Hematopoietic multipotent progenitor cell treated with erythropoietin and hydrocortisone succinate and interleukin-3 and kit ligand, for 6 days (in vitro differentiated cells): ENCODE data around the gene NLRP6.
"Not testable (repeated sequence)": the region's sequence is repeated elsewhere in the genome, so short reads cannot be mapped to it uniquely, and the experiment has no call there.

ENCODE experiments used
- DNase-seq: peaks from one replicate; pipeline ENCODE4 v3.0.0-alpha.2; 2015

The NLRP6 gene

GRCh38 chr11:309979-310572, 31.9 kb downstream of the NLRP6 start:
- DNase-seq: not testable (repeated sequence)

- DNase-seq: not testable (repeated sequence)
Observed at GRCh38 chr11:311013-311748, 33.0 kb downstream of the NLRP6 start.

DNA sequence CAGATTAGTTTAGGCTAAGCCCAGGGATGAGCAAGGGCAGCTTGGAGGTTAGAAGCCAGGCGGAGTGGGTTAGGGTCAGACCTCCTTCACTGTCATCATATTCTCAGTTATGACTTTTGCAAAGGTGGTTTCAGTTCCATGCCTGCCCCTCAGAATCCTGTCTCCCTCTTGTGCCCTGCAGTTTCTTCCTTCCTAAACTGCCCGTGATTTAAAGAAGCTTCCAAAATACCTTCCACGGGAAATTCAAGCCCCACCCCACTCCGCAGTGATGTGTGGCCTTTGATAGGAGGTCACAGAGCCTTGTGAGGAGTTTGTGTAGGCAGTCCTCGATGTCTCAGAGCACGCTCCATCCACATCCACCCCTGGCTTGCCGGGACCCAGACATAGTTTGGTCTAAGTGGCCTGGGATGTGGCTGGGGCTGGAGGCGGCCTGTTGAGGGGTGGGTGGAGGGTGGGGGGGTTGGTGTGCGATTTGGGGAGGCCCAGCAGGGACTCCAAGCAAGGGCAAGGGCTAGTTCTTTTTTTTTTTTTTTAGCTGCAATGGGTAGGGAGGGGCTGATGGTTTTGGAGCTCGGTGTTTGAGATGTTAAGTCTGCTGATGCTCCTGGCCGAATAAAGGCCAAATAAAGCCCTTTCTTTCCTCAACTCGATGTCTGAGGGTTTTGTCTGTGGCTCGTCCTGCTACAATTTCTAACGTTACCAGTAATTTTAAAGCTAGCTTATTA, 34.0 kb downstream of the NLRP6 start:
- no peak for DNase-seq

DNA sequence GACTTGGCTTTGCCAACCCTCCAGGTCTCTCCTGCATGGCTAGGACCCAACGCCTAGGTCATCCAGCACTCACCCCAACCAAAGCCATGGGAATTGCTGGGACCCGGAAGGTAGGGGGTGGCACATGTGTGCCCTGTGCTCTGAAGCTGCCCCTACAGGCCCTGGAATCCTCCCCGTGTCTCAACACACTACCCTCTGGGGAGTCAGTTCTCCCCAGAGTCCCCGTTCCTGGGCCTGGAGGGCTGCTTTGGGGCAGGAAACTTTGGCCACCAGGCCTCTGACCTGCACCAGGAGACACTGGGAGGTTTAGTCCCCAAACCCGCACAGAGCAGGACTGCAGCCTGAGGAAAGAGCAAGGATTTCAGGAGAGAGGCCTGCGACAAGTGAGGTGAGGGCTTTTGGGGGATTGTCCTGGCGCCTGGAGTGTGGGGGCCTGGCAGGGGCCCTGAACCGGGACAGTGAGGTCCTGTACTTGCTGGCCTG, 35.1 kb downstream of the NLRP6 start:
- no peak for DNase-seq

DNA sequence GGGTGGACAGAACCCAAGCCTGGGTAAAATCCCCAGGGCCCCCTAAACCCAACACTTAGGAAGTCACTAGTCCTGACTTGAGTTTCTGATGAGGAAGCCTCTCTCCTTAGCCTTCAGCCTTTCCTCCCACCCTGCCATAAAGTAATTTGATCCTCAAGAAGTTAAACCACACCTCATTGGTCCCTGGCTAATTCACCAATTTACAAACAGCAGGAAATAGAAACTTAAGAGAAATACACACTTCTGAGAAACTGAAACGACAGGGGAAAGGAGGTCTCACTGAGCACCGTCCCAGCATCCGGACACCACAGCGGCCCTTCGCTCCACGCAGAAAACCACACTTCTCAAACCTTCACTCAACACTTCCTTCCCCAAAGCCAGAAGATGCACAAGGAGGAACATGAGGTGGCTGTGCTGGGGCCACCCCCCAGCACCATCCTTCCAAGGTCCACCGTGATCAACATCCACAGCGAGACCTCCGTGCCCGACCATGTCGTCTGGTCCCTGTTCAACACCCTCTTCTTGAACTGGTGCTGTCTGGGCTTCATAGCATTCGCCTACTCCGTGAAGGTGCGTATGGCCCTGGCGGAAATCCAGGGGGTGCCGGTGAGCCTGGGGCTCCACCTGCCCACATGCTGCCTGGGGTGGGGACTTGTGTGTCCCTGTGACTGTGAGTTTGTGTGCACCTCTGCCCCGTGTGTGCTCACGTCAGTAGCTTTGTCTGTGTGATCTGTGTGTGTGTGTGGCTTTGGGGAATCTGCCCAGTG, 35.8 kb downstream of the NLRP6 start, which contains the start of gene IFITM1:
Gene IFITM1 (plus strand): TSS at position 254 of the 767 bp plus-strand sequence. CDS start 131 bp downstream, at position 385.
- peak; percentile 67 for DNase-seq

- not testable (repeated sequence) for DNase-seq
Observed at GRCh38 chr11:314554-314875, 36.3 kb downstream of the NLRP6 start.

GRCh38 chr11:315051-315481, 36.9 kb downstream of the NLRP6 start:
- DNase-seq: no peak

- no peak for DNase-seq
Observed at GRCh38 chr11:315516-315994, 37.3 kb downstream of the NLRP6 start.

DNA sequence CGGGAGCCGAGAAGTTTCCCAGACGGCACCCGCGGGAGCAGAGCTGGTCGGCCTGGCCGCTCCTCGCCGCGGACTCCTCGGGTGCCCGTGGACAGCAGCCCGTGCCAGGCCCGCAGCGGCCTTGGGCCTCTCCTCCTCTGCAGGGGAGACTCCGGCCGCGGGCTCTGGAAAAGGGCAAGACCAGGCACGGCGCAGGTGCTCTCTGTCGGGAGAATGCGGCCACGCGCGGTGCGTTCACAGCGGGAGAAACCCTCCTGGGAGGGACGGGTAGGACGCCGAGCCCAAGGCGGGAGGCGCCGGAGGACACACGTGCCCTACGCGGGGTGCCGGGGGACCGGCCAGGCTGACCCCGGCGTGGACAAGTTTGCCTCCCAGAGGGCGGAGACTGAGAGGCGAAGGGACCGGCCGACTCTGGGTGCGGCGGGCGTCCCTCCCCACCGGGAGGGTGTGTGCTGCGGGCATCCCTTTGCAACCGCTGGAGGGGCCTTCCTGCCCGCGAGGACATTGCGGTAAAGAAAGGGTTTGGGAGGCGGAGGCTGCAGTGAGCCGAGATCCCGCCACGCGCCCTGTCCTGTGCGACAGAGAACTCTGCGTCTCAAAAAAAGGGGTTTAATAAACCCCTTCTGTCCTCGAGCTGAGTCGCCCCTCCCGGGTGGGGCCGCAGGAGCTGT, 38.0 kb downstream of the NLRP6 start:
- DNase-seq: no peak

- DNase-seq: no peak
Observed at GRCh38 chr11:316891-317301, 38.7 kb downstream of the NLRP6 start.

DNA sequence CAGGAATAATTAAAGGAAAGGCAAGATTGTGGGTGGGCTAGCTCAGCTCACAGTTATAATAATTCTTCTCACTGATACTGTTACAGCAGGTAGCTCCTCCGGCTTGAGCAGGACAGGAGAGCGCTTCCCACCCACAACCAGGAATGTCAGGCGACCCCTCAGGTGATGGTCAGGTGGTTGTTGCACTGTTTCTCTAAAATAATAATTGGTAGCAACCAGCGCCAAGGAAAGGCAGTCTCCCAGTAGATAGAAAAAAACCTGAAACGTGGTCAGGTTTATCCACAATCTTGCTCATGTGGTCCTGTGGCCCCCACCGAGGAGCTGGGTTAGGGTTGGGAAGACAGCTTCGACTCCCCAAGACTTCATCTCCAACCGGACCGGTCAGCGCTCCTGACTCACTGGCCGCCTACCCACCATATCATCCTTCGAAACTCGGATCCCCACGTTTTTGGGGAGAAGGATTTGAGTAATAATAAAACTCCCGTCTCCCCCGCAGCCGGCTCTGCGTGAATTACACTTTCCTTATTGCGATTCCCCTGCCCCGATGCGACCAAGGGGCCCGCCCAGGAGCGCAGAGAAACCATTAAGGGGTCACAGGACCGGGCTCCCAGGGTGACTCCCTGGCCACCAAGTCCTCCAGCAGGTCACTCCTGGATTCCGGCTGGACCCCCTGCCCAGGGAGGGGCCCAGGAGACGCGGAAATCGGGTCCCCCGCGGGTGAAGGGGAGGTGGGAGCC, 39.6 kb downstream of the NLRP6 start:
- not testable (repeated sequence) for DNase-seq

DNA sequence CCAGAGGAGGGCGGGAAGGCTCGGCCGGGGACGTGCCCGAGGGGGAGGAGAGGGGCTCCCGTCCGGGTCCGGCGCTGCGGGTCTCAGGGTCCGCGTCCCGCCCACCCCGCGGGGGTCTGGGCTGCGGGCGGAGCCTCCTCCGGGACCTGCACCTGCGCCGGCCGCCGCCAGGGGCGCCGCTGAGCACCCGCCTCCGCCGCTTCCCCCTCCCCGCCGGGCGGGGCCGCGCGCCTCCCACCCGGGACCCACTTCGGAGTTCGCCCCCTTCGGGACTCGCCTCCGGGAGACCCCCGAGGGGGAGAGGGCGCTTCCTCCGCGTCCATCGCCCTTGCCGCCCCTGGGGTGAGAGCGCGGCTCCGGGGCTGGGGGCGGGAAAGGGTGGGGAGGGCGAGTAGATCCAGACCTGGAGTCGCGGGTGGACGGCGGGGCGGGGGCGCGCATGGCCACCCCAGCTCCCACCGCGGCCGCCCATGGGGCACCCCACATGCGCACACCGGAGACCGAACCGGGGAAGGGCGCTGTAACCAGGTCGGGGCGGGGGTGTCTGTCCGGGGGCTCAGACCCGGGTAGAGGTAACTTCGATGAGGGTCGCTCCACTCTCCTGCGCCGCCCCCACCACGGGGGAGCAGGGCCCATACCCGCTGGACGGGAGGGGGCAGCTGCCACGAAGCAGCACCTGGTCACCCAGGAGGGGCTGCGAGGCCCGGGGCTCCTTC, 40.4 kb downstream of the NLRP6 start:
- not testable (repeated sequence) for DNase-seq

GRCh38 chr11:319121-319887, 41.1 kb downstream of the NLRP6 start:
- DNase-seq: not testable (repeated sequence)

GRCh38 chr11:319888-320273, 41.7 kb downstream of the NLRP6 start:
- DNase-seq: not testable (repeated sequence)

GRCh38 chr11:324156-324555, 45.9 kb downstream of the NLRP6 start:
- DNase-seq: no peak

DNA sequence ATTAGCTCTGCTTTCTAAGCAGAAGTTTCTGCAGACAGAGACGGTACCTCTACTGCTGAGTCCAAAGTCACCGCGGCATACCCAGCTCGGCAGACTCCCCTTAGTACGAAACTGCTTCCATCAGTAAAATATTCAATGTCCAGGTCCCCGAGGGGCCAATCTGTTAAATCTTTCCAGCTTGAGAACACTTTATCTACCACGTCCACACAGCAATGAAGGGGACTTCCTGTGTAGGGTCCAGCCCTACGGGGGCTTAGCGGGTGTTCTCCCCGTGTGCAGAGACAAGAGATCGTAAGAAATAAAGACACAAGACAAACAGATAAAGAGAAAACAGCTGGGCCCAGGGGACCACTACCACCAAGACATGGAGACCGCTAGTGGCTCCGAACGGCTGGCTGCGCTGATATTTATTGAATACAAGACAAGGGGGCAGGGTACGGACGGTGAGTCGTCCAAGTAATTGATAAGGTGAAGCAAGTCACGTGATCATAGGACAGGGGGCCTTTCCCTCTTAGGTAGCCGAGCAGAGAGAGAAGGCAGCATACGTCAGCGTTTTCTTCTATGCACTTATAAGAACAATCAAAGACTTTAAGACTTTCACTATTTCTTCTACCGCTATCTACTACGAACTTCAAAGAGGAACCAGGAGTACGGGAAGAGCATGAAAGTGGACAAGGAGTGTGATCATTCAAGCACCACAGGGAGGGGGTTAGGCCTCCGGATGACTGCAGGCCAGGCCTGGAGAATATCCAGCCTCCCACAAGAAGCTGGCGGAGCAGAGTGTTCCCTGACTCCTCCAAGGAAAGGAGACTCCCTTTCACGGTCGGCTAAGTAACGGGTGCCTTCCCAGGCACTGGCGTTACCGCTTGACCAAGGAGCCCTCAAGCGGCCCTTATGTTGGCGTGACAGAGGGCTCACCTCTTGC, 46.6 kb downstream of the NLRP6 start:
- DNase-seq: not testable (repeated sequence)

DNA sequence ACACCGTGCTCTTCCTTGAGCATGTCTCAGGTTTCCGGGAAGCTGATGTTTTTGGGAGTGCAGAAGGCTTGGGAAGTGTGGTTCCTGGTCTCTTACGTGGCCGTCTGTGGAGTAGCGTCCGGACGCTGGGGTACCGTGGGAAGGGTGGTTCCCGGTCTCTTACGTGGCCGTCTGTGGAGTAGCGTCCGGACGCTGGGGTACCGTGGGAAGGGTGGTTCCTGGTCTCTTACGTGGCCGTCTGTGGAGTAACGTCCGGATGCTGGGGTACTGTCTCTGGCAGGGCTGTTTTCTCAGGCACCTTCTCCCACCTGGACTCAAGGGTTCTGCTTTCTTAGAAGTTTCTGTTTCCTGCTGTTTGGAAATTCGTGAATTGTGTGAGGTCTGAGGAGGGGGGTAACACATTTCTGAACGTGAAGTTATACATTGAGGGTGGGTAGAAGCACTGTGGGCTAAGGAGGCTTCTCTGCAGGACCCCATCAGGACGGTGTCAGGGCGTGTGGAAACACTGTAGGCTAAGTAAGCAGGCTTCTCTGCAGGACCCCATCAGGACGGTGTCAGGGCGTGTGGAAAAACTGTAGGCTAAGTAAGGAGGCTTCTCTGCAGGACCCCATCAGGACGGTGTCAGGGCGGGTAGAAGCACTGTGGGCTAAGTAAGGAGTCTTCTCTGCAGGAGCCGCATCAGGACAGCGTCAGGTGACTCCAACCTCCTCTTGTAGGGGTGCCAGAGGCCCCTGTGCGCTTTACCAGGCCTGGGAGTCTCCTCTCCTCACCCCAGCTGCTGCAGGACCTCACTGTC, 47.8 kb downstream of the NLRP6 start:
- no peak for DNase-seq

DNA sequence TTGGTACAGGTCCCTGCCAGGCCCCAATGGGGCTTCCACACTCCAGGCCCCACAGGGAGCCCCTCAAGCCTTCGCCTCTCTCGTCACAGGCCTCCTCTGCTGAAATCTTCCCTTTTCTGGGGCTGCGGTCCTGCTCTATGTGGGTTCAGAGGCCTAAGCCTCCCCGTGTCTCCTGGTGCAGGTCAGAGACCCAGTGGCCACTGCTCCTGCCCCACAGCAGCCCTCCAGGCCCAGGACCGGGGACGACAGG, 48.3 kb downstream of the NLRP6 start:
- DNase-seq: no peak
